Fibroblast of lung (primary cell): ENCODE results near the gene HECTD4.

Experiments used
- CTCF ChIP-seq, 2 donors: IDR thresholded peaks in 1 of 2; conservative IDR thresholded peaks in 1 of 2; 1 replicate in 1 of 2; 2 replicates in 1 of 2; pipeline ENCODE4 v1.5.1; 2011 to 2012; ENCODE audit warnings: low read length in 2 of 2, control low read depth in 1 of 2, inconsistent platforms in 1 of 2, low read depth in 1 of 2, mild to moderate bottlenecking in 1 of 2
- EZH2 ChIP-seq: IDR thresholded peaks from 2 replicates; pipeline ENCODE4 v1.5.1; 2012; ENCODE audit warnings: low read length, control low read depth, mild to moderate bottlenecking; ENCODE audit errors: missing control alignments

DNA sequence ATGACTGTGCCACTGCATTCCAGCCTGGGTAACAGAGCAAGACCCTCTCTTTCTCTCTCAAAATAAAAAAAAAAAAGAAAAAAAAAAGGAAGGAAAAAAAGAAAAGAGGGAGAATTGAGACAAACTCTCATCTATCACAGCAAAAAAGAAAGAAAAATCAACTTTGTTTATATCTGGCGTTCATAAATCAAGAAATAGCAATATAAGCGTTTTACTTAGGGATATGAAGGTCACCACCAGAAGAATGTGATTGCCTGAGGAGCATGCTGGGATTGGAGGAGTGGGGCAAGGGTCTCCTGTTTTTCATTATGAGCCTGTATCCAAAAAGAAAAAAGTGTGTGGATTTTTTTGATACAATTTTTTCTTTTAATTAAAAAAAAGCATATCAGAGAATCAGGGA is 78.4 kb downstream of the HECTD4 start:
- no peak for TF ChIP-seq CTCF (conservative IDR thresholded peaks at IDR 0.05 in 1 of 2, IDR thresholded peaks at IDR 0.05 in 1 of 2; ENCODE audit: low read depth in 1 of 2, low read length in 2 of 2)
- TF ChIP-seq EZH2, result no peak
